GM19463 (cell line): ENCODE measurements around the gene GOLM1.

Source experiments
- ATAC-seq: cut with Tn5 transposase; IDR thresholded peaks from one replicate; pipeline ENCODE4 v1.9.1; 2021; ENCODE audit warnings: mild to moderate bottlenecking, moderate library complexity; ENCODE audit not compliant: unreplicated experiment

GOLM1 gene

GRCh38 chr9:85994191-85994590 lies 105.2 kb downstream of the GOLM1 start:
- ATAC-seq = no peak

GRCh38 chr9:85987236-85987635 lies 112.1 kb downstream of the GOLM1 start:
- no peak for ATAC-seq

GRCh38 chr9:85984457-85984856 lies 114.9 kb downstream of the GOLM1 start:
- ATAC-seq = no peak

GRCh38 chr9:85981369-85981768 lies 118.0 kb downstream of the GOLM1 start:
- ATAC-seq = no peak

- no peak for ATAC-seq
Observed at GRCh38 chr9:85978496-85978895, 120.9 kb downstream of the GOLM1 start.
